C4-2B (cell line): Measurements from ENCODE around the gene TWF2.

Experiments
- CTCF ChIP-seq: fragments of 450-650 bp; conservative IDR thresholded peaks from 2 replicates; pipeline ENCODE4 v1.5.1; 2017; ENCODE audit warnings: mild to moderate bottlenecking
- ZFX ChIP-seq: fragments of 450-650 bp; IDR thresholded peaks from 2 replicates; pipeline ENCODE4 v1.6.1; 2017

GRCh38 chr3:52182196-52182595 is 56.8 kb downstream of the TWF2 start:
- no peak for TF ChIP-seq CTCF
- no peak for TF ChIP-seq ZFX
